HEK293T (cell line): ENCODE results near the gene ADK.

Source experiments
- CTBP1 ChIP-seq: fragments of 450-650 bp; IDR thresholded peaks from 2 replicates; pipeline ENCODE4 v1.6.1; 2016; ENCODE audit warnings: borderline replicate concordance
- ELF4 ChIP-seq: fragments of 450-650 bp; IDR thresholded peaks from 2 replicates; pipeline ENCODE4 v1.6.1; 2017; ENCODE audit warnings: antibody characterized with exemption
- HDGF ChIP-seq: fragments of 450-650 bp; IDR thresholded peaks from 2 replicates; pipeline ENCODE4 v1.6.1; 2017; ENCODE audit warnings: antibody characterized with exemption, borderline replicate concordance
- LEF1 ChIP-seq: fragments of 450-650 bp; IDR thresholded peaks from 2 replicates; pipeline ENCODE4 v1.6.1; 2017; ENCODE audit warnings: mild to moderate bottlenecking, borderline replicate concordance
- SP1 ChIP-seq: fragments of 450-650 bp; IDR thresholded peaks from 2 replicates; pipeline ENCODE4 v1.6.1; 2017
- TARDBP ChIP-seq: fragments of 450-650 bp; IDR thresholded peaks from 2 replicates; pipeline ENCODE4 v1.6.1; 2016

- TF ChIP-seq CTBP1 = no peak
- TF ChIP-seq ELF4 = no peak
- TF ChIP-seq LEF1 = no peak
- TF ChIP-seq SP1 = no peak
- TF ChIP-seq TARDBP = no peak
- TF ChIP-seq HDGF = no peak
Observed at GRCh38 chr10:74483356-74483755, 332.3 kb downstream of the ADK start.
